ENCODE measurements around the gene NFE2L2.
"Not testable (repeated sequence)": the region's sequence is repeated elsewhere in the genome, so short reads cannot be mapped to it uniquely, and the experiment has no call there.

DNA sequence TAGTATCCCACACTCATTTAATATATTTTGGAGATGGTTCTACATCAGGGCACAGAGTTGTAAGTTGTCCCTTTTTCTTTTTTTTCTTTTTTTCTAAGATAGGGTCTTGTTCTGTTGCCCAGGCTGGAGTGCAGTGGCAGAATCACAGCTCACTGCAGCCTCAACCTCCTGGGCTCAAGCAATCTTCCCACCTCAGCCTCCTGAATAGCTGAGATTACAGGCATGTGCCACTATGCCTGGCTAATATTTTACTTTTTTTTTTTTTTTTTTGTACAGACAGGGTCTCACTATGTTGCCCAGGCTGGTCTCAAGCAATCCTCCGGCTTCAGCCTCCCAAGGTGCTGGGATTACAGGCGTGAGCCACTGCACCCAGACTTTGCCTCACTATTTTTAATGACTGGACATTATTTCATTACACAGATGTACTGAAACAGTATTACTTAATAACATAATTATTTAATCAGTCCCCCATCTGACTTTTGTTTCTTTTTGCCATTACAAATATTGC lies 17.9 kb downstream of the NFE2L2 start:
- not testable (repeated sequence) for TF ChIP-seq POLR2AphosphoS5 (IDR thresholded peaks at IDR 0.05; ENCODE audit: low read depth); EZH2 (IDR thresholded peaks at IDR 0.05; ENCODE audit: low read depth, unreplicated experiment); CREB1 (CRISPR knock-in tag; IDR thresholded peaks at IDR 0.05; ENCODE audit: low read depth); NANOG (IDR thresholded peaks at IDR 0.05; ENCODE audit: borderline replicate concordance); JUNB (IDR thresholded peaks at IDR 0.05; ENCODE audit: unreplicated experiment); EZH2phosphoT487 (IDR thresholded peaks at IDR 0.05; ENCODE audit: unreplicated experiment); STAT1 (IDR thresholded peaks at IDR 0.05; ENCODE audit: unreplicated experiment); ZNF331 (CRISPR knock-in tag; IDR thresholded peaks at IDR 0.05; ENCODE audit: low read depth); ZNF114 (CRISPR knock-in tag; IDR thresholded peaks at IDR 0.05)
- TF ChIP-seq, protein P1, sequence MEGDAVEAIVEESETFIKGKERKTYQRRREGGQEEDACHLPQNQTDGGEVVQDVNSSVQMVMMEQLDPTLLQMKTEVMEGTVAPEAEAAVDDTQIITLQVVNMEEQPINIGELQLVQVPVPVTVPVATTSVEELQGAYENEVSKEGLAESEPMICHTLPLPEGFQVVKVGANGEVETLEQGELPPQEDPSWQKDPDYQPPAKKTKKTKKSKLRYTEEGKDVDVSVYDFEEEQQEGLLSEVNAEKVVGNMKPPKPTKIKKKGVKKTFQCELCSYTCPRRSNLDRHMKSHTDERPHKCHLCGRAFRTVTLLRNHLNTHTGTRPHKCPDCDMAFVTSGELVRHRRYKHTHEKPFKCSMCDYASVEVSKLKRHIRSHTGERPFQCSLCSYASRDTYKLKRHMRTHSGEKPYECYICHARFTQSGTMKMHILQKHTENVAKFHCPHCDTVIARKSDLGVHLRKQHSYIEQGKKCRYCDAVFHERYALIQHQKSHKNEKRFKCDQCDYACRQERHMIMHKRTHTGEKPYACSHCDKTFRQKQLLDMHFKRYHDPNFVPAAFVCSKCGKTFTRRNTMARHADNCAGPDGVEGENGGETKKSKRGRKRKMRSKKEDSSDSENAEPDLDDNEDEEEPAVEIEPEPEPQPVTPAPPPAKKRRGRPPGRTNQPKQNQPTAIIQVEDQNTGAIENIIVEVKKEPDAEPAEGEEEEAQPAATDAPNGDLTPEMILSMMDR (conservative IDR thresholded peaks at IDR 0.05; ENCODE audit: low read depth in 2 of 2), result not testable (repeated sequence)
- TF ChIP-seq, protein P2, sequence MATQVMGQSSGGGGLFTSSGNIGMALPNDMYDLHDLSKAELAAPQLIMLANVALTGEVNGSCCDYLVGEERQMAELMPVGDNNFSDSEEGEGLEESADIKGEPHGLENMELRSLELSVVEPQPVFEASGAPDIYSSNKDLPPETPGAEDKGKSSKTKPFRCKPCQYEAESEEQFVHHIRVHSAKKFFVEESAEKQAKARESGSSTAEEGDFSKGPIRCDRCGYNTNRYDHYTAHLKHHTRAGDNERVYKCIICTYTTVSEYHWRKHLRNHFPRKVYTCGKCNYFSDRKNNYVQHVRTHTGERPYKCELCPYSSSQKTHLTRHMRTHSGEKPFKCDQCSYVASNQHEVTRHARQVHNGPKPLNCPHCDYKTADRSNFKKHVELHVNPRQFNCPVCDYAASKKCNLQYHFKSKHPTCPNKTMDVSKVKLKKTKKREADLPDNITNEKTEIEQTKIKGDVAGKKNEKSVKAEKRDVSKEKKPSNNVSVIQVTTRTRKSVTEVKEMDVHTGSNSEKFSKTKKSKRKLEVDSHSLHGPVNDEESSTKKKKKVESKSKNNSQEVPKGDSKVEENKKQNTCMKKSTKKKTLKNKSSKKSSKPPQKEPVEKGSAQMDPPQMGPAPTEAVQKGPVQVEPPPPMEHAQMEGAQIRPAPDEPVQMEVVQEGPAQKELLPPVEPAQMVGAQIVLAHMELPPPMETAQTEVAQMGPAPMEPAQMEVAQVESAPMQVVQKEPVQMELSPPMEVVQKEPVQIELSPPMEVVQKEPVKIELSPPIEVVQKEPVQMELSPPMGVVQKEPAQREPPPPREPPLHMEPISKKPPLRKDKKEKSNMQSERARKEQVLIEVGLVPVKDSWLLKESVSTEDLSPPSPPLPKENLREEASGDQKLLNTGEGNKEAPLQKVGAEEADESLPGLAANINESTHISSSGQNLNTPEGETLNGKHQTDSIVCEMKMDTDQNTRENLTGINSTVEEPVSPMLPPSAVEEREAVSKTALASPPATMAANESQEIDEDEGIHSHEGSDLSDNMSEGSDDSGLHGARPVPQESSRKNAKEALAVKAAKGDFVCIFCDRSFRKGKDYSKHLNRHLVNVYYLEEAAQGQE (IDR thresholded peaks at IDR 0.05; ENCODE audit: unreplicated experiment), result not testable (repeated sequence)
- TF ChIP-seq, protein P3, sequence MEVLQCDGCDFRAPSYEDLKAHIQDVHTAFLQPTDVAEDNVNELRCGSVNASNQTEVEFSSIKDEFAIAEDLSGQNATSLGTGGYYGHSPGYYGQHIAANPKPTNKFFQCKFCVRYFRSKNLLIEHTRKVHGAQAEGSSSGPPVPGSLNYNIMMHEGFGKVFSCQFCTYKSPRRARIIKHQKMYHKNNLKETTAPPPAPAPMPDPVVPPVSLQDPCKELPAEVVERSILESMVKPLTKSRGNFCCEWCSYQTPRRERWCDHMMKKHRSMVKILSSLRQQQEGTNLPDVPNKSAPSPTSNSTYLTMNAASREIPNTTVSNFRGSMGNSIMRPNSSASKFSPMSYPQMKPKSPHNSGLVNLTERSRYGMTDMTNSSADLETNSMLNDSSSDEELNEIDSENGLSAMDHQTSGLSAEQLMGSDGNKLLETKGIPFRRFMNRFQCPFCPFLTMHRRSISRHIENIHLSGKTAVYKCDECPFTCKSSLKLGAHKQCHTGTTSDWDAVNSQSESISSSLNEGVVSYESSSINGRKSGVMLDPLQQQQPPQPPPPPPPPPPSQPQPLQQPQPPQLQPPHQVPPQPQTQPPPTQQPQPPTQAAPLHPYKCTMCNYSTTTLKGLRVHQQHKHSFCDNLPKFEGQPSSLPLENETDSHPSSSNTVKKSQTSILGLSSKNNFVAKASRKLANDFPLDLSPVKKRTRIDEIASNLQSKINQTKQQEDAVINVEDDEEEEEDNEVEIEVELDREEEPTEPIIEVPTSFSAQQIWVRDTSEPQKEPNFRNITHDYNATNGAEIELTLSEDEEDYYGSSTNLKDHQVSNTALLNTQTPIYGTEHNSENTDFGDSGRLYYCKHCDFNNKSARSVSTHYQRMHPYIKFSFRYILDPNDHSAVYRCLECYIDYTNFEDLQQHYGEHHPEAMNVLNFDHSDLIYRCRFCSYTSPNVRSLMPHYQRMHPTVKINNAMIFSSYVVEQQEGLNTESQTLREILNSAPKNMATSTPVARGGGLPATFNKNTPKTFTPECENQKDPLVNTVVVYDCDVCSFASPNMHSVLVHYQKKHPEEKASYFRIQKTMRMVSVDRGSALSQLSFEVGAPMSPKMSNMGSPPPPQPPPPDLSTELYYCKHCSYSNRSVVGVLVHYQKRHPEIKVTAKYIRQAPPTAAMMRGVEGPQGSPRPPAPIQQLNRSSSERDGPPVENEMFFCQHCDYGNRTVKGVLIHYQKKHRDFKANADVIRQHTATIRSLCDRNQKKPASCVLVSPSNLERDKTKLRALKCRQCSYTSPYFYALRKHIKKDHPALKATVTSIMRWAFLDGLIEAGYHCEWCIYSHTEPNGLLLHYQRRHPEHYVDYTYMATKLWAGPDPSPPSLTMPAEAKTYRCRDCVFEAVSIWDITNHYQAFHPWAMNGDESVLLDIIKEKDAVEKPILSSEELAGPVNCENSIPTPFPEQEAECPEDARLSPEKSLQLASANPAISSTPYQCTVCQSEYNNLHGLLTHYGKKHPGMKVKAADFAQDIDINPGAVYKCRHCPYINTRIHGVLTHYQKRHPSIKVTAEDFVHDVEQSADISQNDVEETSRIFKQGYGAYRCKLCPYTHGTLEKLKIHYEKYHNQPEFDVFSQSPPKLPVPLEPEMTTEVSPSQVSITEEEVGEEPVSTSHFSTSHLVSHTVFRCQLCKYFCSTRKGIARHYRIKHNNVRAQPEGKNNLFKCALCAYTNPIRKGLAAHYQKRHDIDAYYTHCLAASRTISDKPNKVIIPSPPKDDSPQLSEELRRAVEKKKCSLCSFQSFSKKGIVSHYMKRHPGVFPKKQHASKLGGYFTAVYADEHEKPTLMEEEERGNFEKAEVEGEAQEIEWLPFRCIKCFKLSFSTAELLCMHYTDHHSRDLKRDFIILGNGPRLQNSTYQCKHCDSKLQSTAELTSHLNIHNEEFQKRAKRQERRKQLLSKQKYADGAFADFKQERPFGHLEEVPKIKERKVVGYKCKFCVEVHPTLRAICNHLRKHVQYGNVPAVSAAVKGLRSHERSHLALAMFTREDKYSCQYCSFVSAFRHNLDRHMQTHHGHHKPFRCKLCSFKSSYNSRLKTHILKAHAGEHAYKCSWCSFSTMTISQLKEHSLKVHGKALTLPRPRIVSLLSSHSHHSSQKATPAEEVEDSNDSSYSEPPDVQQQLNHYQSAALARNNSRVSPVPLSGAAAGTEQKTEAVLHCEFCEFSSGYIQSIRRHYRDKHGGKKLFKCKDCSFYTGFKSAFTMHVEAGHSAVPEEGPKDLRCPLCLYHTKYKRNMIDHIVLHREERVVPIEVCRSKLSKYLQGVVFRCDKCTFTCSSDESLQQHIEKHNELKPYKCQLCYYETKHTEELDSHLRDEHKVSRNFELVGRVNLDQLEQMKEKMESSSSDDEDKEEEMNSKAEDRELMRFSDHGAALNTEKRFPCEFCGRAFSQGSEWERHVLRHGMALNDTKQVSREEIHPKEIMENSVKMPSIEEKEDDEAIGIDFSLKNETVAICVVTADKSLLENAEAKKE (CRISPR knock-in tag; IDR thresholded peaks at IDR 0.05), result not testable (repeated sequence)
- TF ChIP-seq, protein P4, sequence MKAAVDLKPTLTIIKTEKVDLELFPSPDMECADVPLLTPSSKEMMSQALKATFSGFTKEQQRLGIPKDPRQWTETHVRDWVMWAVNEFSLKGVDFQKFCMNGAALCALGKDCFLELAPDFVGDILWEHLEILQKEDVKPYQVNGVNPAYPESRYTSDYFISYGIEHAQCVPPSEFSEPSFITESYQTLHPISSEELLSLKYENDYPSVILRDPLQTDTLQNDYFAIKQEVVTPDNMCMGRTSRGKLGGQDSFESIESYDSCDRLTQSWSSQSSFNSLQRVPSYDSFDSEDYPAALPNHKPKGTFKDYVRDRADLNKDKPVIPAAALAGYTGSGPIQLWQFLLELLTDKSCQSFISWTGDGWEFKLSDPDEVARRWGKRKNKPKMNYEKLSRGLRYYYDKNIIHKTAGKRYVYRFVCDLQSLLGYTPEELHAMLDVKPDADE (IDR thresholded peaks at IDR 0.05), result not testable (repeated sequence)

Data from GM23338 (cell line).